ENCODE data around the gene RAPGEF4. TPM values are rescaled to one million over a fixed set of nuclear protein-coding genes. Genes with fewer than 3 reads are reported as not detected.

The RAPGEF4 gene
- total and polyA plus RNA-seq, 2 of the 13 experiments (the other 11 are each of a cell fraction or from before 2014, with no cell fraction given): 0.78 to 0.91 TPM

GRCh38 chr2:172763079-172763478 is 27.4 kb downstream of the RAPGEF4 start (continued):
- TF ChIP-seq ZNF407 (CRISPR knock-in tag; IDR thresholded peaks at IDR 0.05; ENCODE audit: not compliant biosample characterization) (no peak), ARNT (IDR thresholded peaks at IDR 0.05) (no peak), MYPOP (CRISPR knock-in tag; IDR thresholded peaks at IDR 0.05) (no peak)

- Histone ChIP-seq H4K20me1 (ENCODE audit: insufficient read depth, low read length) (no peaks in the 10 kb centered on the region), H3K9ac (ENCODE audit: insufficient read depth, low read depth, low read length) (no peak overlapping the region), H3K79me2 (ENCODE audit: insufficient read depth, low read length) (no peaks in the 10 kb centered on the region), H3K27ac (ENCODE audit: extremely low read length, insufficient read depth, low read length) (no peak overlapping the region), H2AFZ (ENCODE audit: low read length) (no peak overlapping the region), H3K9me3 (ENCODE audit: low read length) (peaks cover 7% of the 10 kb centered on the region; the same call in 1 of the 2 replicates), H3K4me1 (ENCODE audit: insufficient read depth, low read length) (no peaks in the 10 kb centered on the region), H3K27me3 (ENCODE audit: control insufficient read depth in 1 of 2, insufficient read depth in 2 of 2, low read length in 2 of 2) (no peaks in the 10 kb centered on the region), H3K4me2 (ENCODE audit: low read depth, low read length) (no peak overlapping the region), H3K4me3 (replicated peaks in 1 of 3; ENCODE audit: insufficient read depth in 1 of 3, low read depth in 2 of 3, low read length in 3 of 3) (no peak overlapping the region), H3K36me3 (replicated peaks in 1 of 2; ENCODE audit: control insufficient read depth in 1 of 2, insufficient read depth in 2 of 2, low read length in 2 of 2) (no peaks in the 10 kb centered on the region)
- ATAC-seq (no peak), FAIRE-seq (no peak), DNase-seq (ENCODE audit: low spot score) (no peak)
- ChIA-PET POLR2A (no interaction called here), CTCF (ENCODE audit: low intra/inter-chr PET ratio, low total read pairs) (no interaction called here)
- intact Hi-C loops (cut with micrococcal nuclease; ENCODE audit: unreplicated experiment) (no loop called here), in situ Hi-C loops (cut with HindIII; ENCODE audit: extremely low pct_ligation_motif_present, low pct_unique_long_range_greater_than_20kb) (no loop called here)
- WGBS (ENCODE audit: low lambda C conversion rate): 3% methylated on average over 4 of the region's 4 CpGs
- no TSS peak for BruUV-seq (replicated peaks)
- TF ChIP-seq ZNF557 (CRISPR knock-in tag; IDR thresholded peaks at IDR 0.05): no peak
- TF ChIP-seq RAD51 (IDR thresholded peaks at IDR 0.05; ENCODE audit: borderline replicate concordance): no peak
- TF ChIP-seq FUBP1 (CRISPR knock-in tag; IDR thresholded peaks at IDR 0.05; ENCODE audit: borderline replicate concordance): no peak
- TF ChIP-seq GABPB1 (CRISPR knock-in tag; IDR thresholded peaks at IDR 0.05): no peak
- no peak for TF ChIP-seq KDM3A (CRISPR knock-in tag; IDR thresholded peaks at IDR 0.05; ENCODE audit: low read depth)
- no peak for TF ChIP-seq HOXA3 (CRISPR knock-in tag; IDR thresholded peaks at IDR 0.05)
- no peak for TF ChIP-seq ZBTB38 (CRISPR knock-in tag; IDR thresholded peaks at IDR 0.05)
- no peak for TF ChIP-seq GABPA (IDR thresholded peaks at IDR 0.05; ENCODE audit: low read depth, low read length)
- no peak for TF ChIP-seq GABPA (CRISPR knock-in tag; IDR thresholded peaks at IDR 0.05; ENCODE audit: low read depth)
- no peak for TF ChIP-seq ZNF468 (CRISPR knock-in tag; IDR thresholded peaks at IDR 0.05)
- no peak for TF ChIP-seq NR2F6 (IDR thresholded peaks at IDR 0.05)
- TF ChIP-seq NR2F6 (CRISPR knock-in tag; IDR thresholded peaks at IDR 0.05): no peak
Measured at GRCh38 chr2:172765662-172766061, 30.0 kb downstream of the RAPGEF4 start.

All from HepG2 (cell line).